ENCODE measurements around the gene ZBTB16. TPM values are rescaled to one million over a fixed set of nuclear protein-coding genes. Genes with fewer than 3 reads are reported as not detected.

The ZBTB16 gene
- total RNA-seq, 4 donors from 2014 or later = 25.5 to 302 (median 151) TPM

- Histone ChIP-seq H3K27ac (no peak overlapping the region), H3K4me3 (peak overlapping the region in 1 of 2 donors; percentile 18)
- intact Hi-C loops (cut with DNase I; ENCODE audit: low total_unique reads) = no loop called here
Observed at GRCh38 chr11:114298710-114299109, 239.2 kb downstream of the ZBTB16 start.

More at GRCh38 chr11:114298710-114299109, 239.2 kb downstream of the ZBTB16 start:
- H3K27me3 ChIP-seq = no peaks in the 10 kb centered on the region
- DNase-seq = no peak
- no peaks in the 10 kb centered on the region for H3K36me3 ChIP-seq
- peaks cover 0 to 10% of the 10 kb centered on the region in 2 donors for H3K4me1 ChIP-seq
- H3K9me3 ChIP-seq = no peaks in the 10 kb centered on the region
- TF ChIP-seq POLR2A (IDR thresholded peaks at IDR 0.05) (no peak), CTCF (IDR thresholded peaks at IDR 0.05) (no peak)

Other genes starting within 250 kb of the ZBTB16 start
- 10 to 100 TPM in 3 of 4 donors, 1 to 10 TPM in 1; 5.3 to 43.3 (median 22.4) TPM for gene USP28, start 184.1 kb upstream of the ZBTB16 start, total RNA-seq
- not detected for gene HTR3B, start 154.9 kb upstream of the ZBTB16 start, total RNA-seq
- under 1 TPM in 2 of 4 donors, not detected in 2; 0.14 to 0.21 TPM for gene HTR3A, start 84.6 kb upstream of the ZBTB16 start, total RNA-seq
- gene NNMT, start 236.7 kb downstream of the ZBTB16 start, total RNA-seq = 100 to 1,000 TPM in 2 of 4 donors, 10 to 100 TPM in 1, 1 to 10 TPM in 1; 4.6 to 362 (median 116) TPM

Data from uterus (tissue), 4 donors.